GM12891 (cell line): ENCODE results near the gene CABLES2.

ENCODE experiments used
- POLR2A ChIP-seq: IDR thresholded peaks from 2 replicates; pipeline ENCODE4 v1.6.1; 2011; ENCODE audit warnings: low read depth, low read length, control low read depth
- POLR2AphosphoS5 ChIP-seq: IDR thresholded peaks from 2 replicates; pipeline ENCODE4 v1.6.1; 2011; ENCODE audit warnings: low read depth, low read length, control low read depth

DNA sequence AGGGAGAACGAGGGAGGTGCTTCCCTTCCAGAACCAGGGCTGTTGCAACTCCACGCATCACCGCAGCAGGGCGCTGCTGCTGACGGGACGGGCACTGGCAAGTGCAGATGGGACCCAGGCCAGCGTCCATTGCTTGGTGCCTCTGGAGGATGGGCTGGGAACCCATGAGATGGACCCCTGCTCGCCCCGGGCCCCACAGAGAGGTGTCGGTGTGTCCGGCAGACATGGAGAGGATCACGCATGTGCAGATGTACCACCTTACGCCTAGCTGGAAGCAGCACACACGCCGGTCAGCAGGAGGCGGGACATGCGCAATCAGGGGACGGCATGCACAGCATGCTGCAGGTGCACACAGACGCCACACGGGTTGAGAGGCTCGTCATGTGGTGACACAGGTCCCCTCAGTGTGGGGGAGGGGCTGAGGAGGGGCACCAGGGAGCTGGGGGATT, 5.7 kb downstream of the CABLES2 start:
- TF ChIP-seq POLR2A = no peak
- TF ChIP-seq POLR2AphosphoS5 = no peak
